Measurements from ENCODE around the gene EIF4B.

The EIF4B gene

DNA sequence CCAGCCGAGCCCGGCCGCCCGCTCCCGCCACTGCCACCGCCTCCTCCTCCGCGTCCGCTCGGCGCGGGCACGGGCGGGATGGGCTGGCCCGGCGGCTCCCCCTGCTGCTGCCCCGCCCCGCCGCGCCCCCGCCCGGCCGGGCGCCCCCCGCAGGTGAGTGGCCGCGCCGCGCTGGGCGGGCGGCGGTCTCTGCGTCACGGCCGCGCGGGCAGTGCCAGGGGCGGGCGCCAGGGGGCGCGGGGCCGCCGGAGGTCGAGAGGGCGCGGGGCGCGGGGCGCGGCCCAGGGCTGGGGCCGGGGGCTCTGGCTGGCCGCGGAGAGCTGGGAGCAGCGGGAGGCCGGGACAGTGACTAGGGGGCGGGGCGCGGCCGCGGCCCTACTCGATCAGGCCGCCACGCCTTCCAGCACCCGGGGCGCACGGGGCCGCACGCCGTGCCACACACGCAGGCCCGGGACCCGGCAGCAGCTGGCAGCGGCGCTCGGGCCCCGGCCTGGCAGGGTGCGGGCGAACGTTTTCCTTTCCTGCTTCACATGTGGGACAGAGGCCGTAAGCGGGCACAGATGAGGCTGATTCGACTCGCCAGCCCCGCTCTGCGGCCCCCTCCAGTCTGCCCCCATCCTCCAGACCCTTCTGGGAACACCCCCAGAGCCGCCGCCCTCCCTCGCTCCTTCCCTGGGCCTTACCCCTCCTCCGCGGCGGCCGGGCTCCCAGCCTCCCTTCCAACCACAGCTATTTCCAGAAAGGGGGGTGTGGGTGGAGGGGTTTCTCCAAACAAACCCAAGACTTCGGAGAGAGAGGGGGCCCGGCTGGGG, 41.2 kb downstream of the EIF4B start:
- H3K9ac ChIP-seq (ENCODE audit: low read depth, low read length) = no peak overlapping the region

DNA sequence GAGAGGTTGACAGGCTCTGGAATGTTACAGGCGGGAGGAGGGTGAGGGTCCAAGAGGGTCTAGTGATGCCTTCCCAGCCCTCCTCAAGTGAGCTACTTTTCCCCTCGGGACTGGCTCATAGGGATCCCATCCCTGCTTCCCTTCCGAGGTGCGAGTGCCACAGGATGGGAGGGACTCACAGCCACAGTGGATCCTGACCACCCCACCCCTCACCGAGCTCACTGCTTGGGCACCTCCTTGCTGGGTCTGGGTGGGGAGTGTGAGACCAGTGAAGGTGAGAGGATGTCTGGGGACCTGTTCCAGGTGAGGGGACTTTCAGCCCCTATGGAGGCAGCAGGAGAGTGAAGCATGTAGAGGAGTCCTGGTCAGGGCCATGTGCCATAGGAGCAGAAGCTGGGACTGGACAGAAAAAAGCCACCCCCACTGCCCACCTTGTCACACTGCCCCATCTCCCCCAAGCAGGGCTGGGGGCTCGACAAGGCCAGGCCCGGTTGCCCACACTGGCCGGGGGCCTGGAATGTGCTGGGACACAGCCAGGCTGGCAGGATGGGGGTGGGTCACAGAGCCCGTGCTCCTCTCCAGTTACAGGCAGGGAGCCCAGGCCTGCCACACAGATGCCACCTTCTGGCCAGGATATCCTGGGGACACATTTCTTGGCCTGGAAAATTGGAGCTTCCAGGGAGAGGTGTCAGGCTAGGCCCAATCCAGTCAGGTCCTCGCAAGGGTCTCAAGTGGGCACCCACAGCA, 42.0 kb downstream of the EIF4B start:
- Histone ChIP-seq H3K9me3 (ENCODE audit: control insufficient read depth, insufficient read depth, low read length) (no peaks in the 10 kb centered on the region), H3K36me3 (ENCODE audit: control insufficient read depth, insufficient read depth, low read length) (peaks cover 3% of the 10 kb centered on the region; the same call in 1 of the 2 replicates), H3K27ac (ENCODE audit: low read depth, low read length) (peak overlapping the region; percentile 84), H3K9ac (ENCODE audit: low read depth, low read length) (no peak overlapping the region), H3K4me1 (ENCODE audit: control insufficient read depth, insufficient read depth, low read length) (peaks cover 61% of the 10 kb centered on the region), H3K27me3 (ENCODE audit: control insufficient read depth, insufficient read depth, low read length) (peaks cover 34% of the 10 kb centered on the region), H3K4me3 (ENCODE audit: low read depth, low read length) (peak overlapping the region; percentile 53; the same call in 1 of the 2 replicates)

More for the DNA sequence above, 41.2 kb downstream of the EIF4B start:
- Histone ChIP-seq H3K27me3 (ENCODE audit: control insufficient read depth, insufficient read depth, low read length) (peaks cover 34% of the 10 kb centered on the region), H3K27ac (ENCODE audit: low read depth, low read length) (peak overlapping the region; percentile 84), H3K9me3 (ENCODE audit: control insufficient read depth, insufficient read depth, low read length) (no peaks in the 10 kb centered on the region), H3K36me3 (ENCODE audit: control insufficient read depth, insufficient read depth, low read length) (peaks cover 3% of the 10 kb centered on the region; the same call in 1 of the 2 replicates), H3K4me3 (ENCODE audit: low read depth, low read length) (peak overlapping the region; percentile 79), H3K4me1 (ENCODE audit: control insufficient read depth, insufficient read depth, low read length) (peaks cover 67% of the 10 kb centered on the region)

DNA sequence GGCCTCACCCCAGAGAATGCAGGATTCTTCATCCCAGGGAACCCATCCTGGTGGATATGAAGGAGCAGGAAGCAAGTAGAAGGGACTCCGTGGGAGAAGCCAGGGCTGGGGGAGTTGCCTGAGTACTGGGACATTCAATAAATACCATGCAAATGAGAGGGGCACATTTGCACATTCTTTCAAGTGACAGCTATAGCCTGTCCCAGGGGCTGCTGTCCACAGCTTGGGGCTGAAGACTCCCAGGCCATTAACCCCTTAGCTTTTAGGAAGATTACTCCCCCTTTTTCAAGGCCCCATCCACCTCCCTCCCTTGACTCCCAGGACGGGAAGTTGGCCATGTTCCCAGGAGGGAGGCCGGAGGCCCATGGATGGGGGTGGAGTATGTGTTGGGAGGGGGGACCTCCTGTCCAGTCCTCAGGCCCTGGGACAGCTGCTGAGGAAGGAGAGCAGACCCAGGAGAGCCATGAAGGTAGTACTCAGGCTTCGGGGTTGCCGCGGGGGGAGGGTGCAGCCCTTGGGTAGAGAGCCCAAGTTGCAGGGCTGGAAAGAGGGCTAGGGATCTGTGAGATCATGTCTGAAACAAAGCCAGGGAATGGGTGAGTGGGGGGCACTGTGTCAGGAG, 42.6 kb downstream of the EIF4B start:
- Histone ChIP-seq H3K27me3 (ENCODE audit: control insufficient read depth, insufficient read depth, low read length) (peaks cover 33% of the 10 kb centered on the region), H3K27ac (ENCODE audit: low read depth, low read length) (peak overlapping the region; percentile 84), H3K4me3 (ENCODE audit: low read depth, low read length) (peak overlapping the region; percentile 53; the same call in 1 of the 2 replicates), H3K9me3 (ENCODE audit: control insufficient read depth, insufficient read depth, low read length) (no peaks in the 10 kb centered on the region), H3K9ac (ENCODE audit: low read depth, low read length) (no peak overlapping the region), H3K36me3 (ENCODE audit: control insufficient read depth, insufficient read depth, low read length) (peaks cover 3% of the 10 kb centered on the region; the same call in 1 of the 2 replicates), H3K4me1 (ENCODE audit: control insufficient read depth, insufficient read depth, low read length) (peaks cover 64% of the 10 kb centered on the region)

DNA sequence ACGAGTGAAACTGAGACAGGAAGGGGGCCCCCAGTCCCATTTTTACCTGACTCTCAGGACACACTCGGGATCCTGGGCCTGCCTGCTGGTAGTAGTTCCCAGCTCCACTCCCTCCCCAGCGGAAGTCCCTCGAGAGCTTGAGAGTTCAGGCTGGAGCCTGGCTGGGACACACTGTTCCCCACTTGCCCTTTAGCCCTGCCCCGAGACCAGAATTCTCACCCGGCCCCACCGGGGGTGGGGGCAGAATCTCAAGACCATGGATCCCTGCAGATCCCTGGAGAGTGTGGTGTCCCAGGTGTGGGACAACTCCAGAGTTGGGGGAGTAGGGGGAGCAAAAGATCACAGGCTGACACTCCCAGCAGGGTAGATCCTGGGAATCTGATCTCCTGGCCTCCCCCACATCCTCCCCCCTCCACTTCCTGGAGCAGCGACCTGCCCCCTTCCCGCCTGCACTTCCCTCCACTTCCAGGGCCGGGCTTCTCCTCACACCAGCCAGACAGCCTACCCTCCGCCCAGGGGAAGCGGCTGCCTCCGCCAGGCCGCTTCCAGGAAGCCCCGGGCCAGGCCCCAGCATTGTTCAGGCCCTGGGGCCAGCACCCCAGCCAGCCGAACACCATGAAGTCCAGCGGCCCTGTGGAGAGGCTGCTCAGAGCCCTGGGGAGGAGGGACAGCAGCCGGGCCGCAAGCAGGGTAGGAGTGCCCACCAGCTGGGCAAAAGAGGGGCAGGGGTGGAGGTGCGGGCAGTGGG, 43.5 kb downstream of the EIF4B start, which contains the start of gene TNS2:
TSS of gene TNS2 (plus strand) at position 495 of the 748 bp plus-strand sequence. CDS start at position 616, 121 bp downstream.
- Histone ChIP-seq H3K27me3 (ENCODE audit: control insufficient read depth, insufficient read depth, low read length) (peaks cover 25% of the 10 kb centered on the region), H3K36me3 (ENCODE audit: control insufficient read depth, insufficient read depth, low read length) (peaks cover 3% of the 10 kb centered on the region; the same call in 1 of the 2 replicates), H3K9me3 (ENCODE audit: control insufficient read depth, insufficient read depth, low read length) (no peaks in the 10 kb centered on the region), H3K9ac (ENCODE audit: low read depth, low read length) (no peak within 1 kb of the TSS), H3K4me1 (ENCODE audit: control insufficient read depth, insufficient read depth, low read length) (peaks cover 57% of the 10 kb centered on the region), H3K4me3 (ENCODE audit: low read depth, low read length) (peak within 1 kb of the TSS; percentile 38), H3K27ac (ENCODE audit: low read depth, low read length) (peak within 1 kb of the TSS; percentile 84)

- Histone ChIP-seq H3K9me3 (ENCODE audit: control insufficient read depth, insufficient read depth, low read length) (no peaks in the 10 kb centered on the region), H3K9ac (ENCODE audit: low read depth, low read length) (no peak overlapping the region), H3K36me3 (ENCODE audit: control insufficient read depth, insufficient read depth, low read length) (peaks cover 3% of the 10 kb centered on the region; the same call in 1 of the 2 replicates), H3K4me3 (ENCODE audit: low read depth, low read length) (peak overlapping the region; percentile 38; the same call in 1 of the 2 replicates), H3K4me1 (ENCODE audit: control insufficient read depth, insufficient read depth, low read length) (peaks cover 51% of the 10 kb centered on the region), H3K27ac (ENCODE audit: low read depth, low read length) (peak overlapping the region; percentile 84), H3K27me3 (ENCODE audit: control insufficient read depth, insufficient read depth, low read length) (peaks cover 17% of the 10 kb centered on the region)
Observed at GRCh38 chr12:53050426-53051057, 44.3 kb downstream of the EIF4B start.

- Histone ChIP-seq H3K4me3 (ENCODE audit: low read depth, low read length) (no peak overlapping the region), H3K4me1 (ENCODE audit: control insufficient read depth, insufficient read depth, low read length) (peaks cover 46% of the 10 kb centered on the region), H3K36me3 (ENCODE audit: control insufficient read depth, insufficient read depth, low read length) (peaks cover 3% of the 10 kb centered on the region; the same call in 1 of the 2 replicates), H3K27ac (ENCODE audit: low read depth, low read length) (peak overlapping the region; percentile 84), H3K9ac (ENCODE audit: low read depth, low read length) (no peak overlapping the region), H3K27me3 (ENCODE audit: control insufficient read depth, insufficient read depth, low read length) (0 out of 2 replicates have a peak, but pooled peaks cover 11% of the 10 kb centered on the region), H3K9me3 (ENCODE audit: control insufficient read depth, insufficient read depth, low read length) (no peaks in the 10 kb centered on the region)
Observed at GRCh38 chr12:53051058-53051880, 45.0 kb downstream of the EIF4B start.

GRCh38 chr12:53051881-53052412, 45.7 kb downstream of the EIF4B start:
- Histone ChIP-seq H3K36me3 (ENCODE audit: control insufficient read depth, insufficient read depth, low read length) (peaks cover 3% of the 10 kb centered on the region; the same call in 1 of the 2 replicates), H3K9ac (ENCODE audit: low read depth, low read length) (no peak overlapping the region), H3K27ac (ENCODE audit: low read depth, low read length) (no peak overlapping the region), H3K27me3 (ENCODE audit: control insufficient read depth, insufficient read depth, low read length) (peaks cover 9% of the 10 kb centered on the region; the same call in 1 of the 2 replicates), H3K4me3 (ENCODE audit: low read depth, low read length) (no peak overlapping the region), H3K9me3 (ENCODE audit: control insufficient read depth, insufficient read depth, low read length) (no peaks in the 10 kb centered on the region), H3K4me1 (ENCODE audit: control insufficient read depth, insufficient read depth, low read length) (peaks cover 43% of the 10 kb centered on the region)

DNA sequence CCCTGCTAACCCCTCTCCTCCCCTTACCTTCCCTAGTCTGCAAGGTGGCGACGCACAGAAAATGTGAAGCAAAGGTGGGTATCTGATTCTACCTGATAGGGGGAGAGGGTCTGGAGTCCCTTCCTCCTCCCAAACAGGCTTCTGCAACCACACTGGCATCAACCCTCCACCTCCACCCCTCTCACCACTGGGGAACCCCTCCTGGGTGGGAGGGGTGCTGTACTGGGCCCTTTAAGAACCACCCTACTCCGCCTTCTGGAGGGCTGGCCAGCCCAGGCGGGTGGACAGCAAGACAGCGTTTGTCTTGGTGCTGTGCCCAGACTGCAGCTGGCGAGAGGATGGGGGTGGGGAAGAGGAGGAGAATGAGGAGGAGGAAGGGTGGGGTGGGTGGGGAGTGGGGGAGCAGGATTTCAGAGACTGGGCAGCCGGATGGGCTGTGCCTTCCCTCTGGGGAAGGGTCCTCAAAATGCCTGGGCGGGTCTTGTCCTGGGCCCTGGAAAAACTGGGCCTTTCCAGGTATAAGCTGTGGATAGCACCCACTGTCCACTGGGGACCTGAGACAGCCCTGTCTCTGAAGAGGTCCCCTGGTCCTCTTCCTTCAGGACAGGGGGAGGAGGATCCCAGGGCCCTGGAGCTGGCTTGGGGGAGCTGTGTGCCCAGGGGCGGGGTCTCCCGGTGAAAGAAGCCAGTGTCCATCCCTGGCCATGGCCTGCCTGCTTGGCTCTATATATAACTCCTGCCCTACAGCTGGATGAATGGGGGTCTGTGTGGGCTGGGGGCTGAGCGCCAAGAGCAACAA, 46.4 kb downstream of the EIF4B start:
- Histone ChIP-seq H3K27ac (ENCODE audit: low read depth, low read length) (no peak overlapping the region), H3K9ac (ENCODE audit: low read depth, low read length) (no peak overlapping the region), H3K27me3 (ENCODE audit: control insufficient read depth, insufficient read depth, low read length) (peaks cover 13% of the 10 kb centered on the region; the same call in 1 of the 2 replicates), H3K36me3 (ENCODE audit: control insufficient read depth, insufficient read depth, low read length) (peaks cover 3% of the 10 kb centered on the region; the same call in 1 of the 2 replicates), H3K4me1 (ENCODE audit: control insufficient read depth, insufficient read depth, low read length) (peaks cover 43% of the 10 kb centered on the region), H3K4me3 (ENCODE audit: low read depth, low read length) (no peak overlapping the region), H3K9me3 (ENCODE audit: control insufficient read depth, insufficient read depth, low read length) (no peaks in the 10 kb centered on the region)

Data from HUES48 (cell line).